ENCODE results near the gene PHF23.
"Not testable (repeated sequence)": the region's sequence is repeated elsewhere in the genome, so short reads cannot be mapped to it uniquely, and the experiment has no call there.

The PHF23 gene

GRCh38 chr17:7258731-7259554 is 19.7 kb upstream of the PHF23 start:
- DNase-seq (ENCODE audit: low read depth), result no peak

GRCh38 chr17:7256766-7257456 is 17.7 kb upstream of the PHF23 start:
- DNase-seq (ENCODE audit: low read depth), result no peak

- no peak for DNase-seq (ENCODE audit: low read depth)
Observed at GRCh38 chr17:7254511-7254910, 15.3 kb upstream of the PHF23 start.

- DNase-seq (ENCODE audit: low read depth), result no peak
Observed at GRCh38 chr17:7253082-7253481, 13.8 kb upstream of the PHF23 start.

- DNase-seq (ENCODE audit: low read depth), result peak; percentile 81
Observed at GRCh38 chr17:7252176-7253043, 13.2 kb upstream of the PHF23 start, which contains the start of gene ELP5. TSS of gene ELP5 (plus strand) at chr17:7252215. CDS start at chr17:7252551, 336 bp downstream.

- DNase-seq (ENCODE audit: low read depth), result peak; percentile 98
Observed at GRCh38 chr17:7251661-7252175, 12.5 kb upstream of the PHF23 start, which contains the start of gene CTDNEP1. TSS of gene CTDNEP1 (minus strand) at chr17:7251734. CDS start at chr17:7251296, 438 bp downstream.

- DNase-seq (ENCODE audit: low read depth), result no peak
Observed at GRCh38 chr17:7250695-7251627, 11.7 kb upstream of the PHF23 start.

- DNase-seq (ENCODE audit: low read depth), result no peak
Observed at GRCh38 chr17:7249830-7250229, 10.6 kb upstream of the PHF23 start.

GRCh38 chr17:7249214-7249613 is 10.0 kb upstream of the PHF23 start:
- DNase-seq (ENCODE audit: low read depth), result no peak

- no peak for DNase-seq (ENCODE audit: low read depth)
Observed at GRCh38 chr17:7248796-7249195, 9.5 kb upstream of the PHF23 start.

GRCh38 chr17:7246779-7247178 is 7.5 kb upstream of the PHF23 start:
- no peak for DNase-seq (ENCODE audit: low read depth)

- DNase-seq (ENCODE audit: low read depth), result not testable (repeated sequence)
Observed at GRCh38 chr17:7243838-7244237, 4.6 kb upstream of the PHF23 start.

- DNase-seq (ENCODE audit: low read depth), result no peak
Observed at GRCh38 chr17:7243453-7243729, 4.1 kb upstream of the PHF23 start.

GRCh38 chr17:7242717-7243452 is 3.6 kb upstream of the PHF23 start:
- DNase-seq (ENCODE audit: low read depth), result peak; percentile 88

GRCh38 chr17:7241783-7242716 is 2.8 kb upstream of the PHF23 start, which contains the start of gene GABARAP:
TSS of gene GABARAP (minus strand) at chr17:7242449. CDS start at chr17:7242330, 119 bp downstream.
- peak; percentile 86 for DNase-seq (ENCODE audit: low read depth)

- no peak for DNase-seq (ENCODE audit: low read depth)
Observed at GRCh38 chr17:7241090-7241733, 2.0 kb upstream of the PHF23 start.

GRCh38 chr17:7240375-7240774 is 1.1 kb upstream of the PHF23 start:
- DNase-seq (ENCODE audit: low read depth), result no peak

- DNase-seq (ENCODE audit: low read depth), result no peak
Observed at GRCh38 chr17:7238420-7239090, 702 bp downstream of the PHF23 start.

Data from stimulated activated CD8-positive, alpha-beta memory T cell treated with anti-CD3 and anti-CD28 coated beads, Interleukin-4, amount 100 ng/mL, for 24 hours (primary cell).